Activated CD4-positive, alpha-beta T cell treated with anti-CD3 and anti-CD28 coated beads, Interleukin-2, Interleukin-4, amounts not matched to agents 100 ng/mL and 50 ng/mL, durations not matched to agents 16 hours and 8 hours (primary cell): ENCODE data around the gene CTR9.

ENCODE experiments used
- DNase-seq: peaks from one replicate; pipeline ENCODE4 v3.0.0-alpha.2; 2020; ENCODE audit warnings: low spot score

The CTR9 gene

DNA sequence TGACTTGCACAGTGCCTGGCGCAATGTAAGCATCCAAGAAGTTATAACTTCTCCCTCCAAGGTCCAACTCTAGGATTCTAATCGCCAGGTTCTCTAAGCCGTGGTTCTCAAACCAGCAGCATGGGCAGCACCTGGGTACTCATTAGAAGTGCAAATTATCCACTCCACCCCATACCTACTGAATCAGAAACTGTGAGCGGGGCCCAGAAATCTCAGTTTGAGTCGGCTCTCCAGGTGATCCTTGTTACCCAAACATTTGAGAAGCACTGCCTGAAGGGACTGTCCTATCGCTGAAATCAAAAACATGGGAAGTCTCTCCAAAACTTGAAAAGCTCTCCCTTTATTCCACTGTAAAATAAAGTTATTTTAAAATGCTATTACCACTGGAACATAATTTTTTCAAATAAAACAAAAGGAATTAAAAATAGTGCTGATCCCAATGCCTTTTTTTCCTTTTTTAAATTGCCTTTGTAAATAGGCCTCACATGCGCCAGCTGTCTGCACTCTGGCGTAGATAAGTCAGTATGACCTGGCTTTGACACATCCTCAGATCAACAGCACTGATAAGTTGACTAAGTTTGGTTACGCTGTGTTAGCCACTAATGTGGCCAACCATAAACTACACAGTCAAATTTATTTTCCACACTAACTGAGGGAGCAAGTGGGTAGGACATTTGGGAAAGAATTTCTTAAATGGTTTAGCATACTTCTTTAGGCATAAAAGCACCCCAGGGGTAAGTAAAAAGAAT is 8.4 kb upstream of the CTR9 start:
- DNase-seq, result peak; percentile 67

- peak; percentile 23 for DNase-seq
Measured at GRCh38 chr11:10743354-10744000, 7.6 kb upstream of the CTR9 start.

GRCh38 chr11:10744206-10744605 is 6.8 kb upstream of the CTR9 start:
- DNase-seq, result no peak

GRCh38 chr11:10746871-10747270 is 4.2 kb upstream of the CTR9 start:
- DNase-seq, result no peak

DNA sequence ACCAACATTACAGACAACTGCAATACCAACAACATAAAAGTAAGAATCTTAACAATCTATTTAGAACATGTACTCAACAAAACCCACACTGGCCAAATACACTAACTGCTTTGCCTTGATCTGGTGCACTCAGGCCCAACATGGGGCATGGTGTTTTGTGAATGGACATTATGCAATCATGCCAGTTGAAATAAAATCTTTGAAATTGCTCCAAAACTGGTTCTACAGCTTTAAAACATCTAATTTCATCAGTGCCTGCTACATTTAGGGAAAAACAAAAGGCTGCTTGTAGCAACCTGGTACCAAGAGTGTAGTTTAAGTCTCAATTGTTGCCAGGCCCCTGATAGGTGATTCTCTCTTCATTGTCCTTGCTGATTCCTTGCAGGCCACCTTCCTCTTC is 3.3 kb upstream of the CTR9 start:
- DNase-seq, result no peak

DNA sequence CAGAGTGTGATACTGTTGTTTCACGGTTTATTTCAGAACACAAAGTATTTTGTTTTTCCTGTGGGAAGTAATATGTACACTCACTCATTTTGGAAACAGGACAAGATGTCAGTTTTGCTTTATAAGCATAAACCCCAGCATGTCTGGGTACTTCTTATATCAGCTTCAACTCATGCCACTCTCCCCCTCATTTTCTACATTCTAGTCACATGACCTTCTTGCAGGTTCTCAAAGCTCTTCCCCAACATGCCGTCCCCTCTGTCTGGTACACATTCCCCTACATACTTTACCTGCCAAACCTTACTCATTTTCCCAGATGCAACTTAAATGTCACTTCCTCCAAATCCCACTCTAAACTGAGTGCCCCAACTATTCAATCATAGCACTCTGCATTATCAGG is 1.6 kb upstream of the CTR9 start:
- no peak for DNase-seq

- no peak for DNase-seq
Measured at GRCh38 chr11:10751581-10751940, 515 bp downstream of the CTR9 start.

DNA sequence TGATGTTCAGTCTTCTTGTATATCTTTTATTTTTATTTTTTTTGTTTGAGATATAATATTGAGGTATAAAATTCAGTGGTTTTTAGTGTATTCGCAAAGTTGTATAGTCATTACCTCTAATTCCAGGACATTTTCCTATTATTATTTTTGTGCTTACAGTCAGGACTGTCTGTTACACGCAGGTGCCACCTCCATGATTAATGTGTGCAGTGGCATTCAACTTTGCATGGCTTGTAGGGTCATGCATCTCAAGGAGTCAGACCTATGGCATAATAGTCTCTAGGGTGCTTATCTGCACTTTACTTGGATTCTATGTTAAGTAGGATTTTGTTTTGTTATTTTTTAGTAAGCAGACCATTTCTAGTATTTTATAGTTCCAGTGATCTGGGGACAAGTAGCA is 1.0 kb downstream of the CTR9 start:
- DNase-seq, result no peak

- DNase-seq, result no peak
Measured at GRCh38 chr11:10752486-10752885, 1.4 kb downstream of the CTR9 start.

GRCh38 chr11:10758957-10759356 is 7.9 kb downstream of the CTR9 start:
- DNase-seq, result no peak

- no peak for DNase-seq
Measured at GRCh38 chr11:10761085-10761698, 10.1 kb downstream of the CTR9 start.

DNA sequence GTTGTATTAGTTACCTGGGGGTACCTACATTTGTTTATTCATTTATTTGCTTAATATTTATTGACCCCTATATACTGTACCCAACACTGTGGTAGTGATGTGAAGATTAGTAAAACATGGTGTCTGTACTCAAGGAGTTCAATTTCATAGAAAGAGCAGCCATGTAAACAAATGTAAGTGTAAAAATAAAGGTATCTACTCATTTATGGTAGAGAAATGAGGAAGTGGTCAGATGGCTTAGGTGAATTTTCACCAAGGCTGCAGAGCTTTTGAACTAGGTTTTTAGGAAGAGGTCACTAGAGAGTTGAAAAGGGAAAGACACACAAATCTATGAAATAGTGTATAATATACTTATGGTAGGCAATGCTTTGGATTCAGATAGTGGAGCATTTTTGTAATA is 11.1 kb downstream of the CTR9 start:
- no peak for DNase-seq

GRCh38 chr11:10762913-10763421 is 11.9 kb downstream of the CTR9 start:
- no peak for DNase-seq

- no peak for DNase-seq
Measured at GRCh38 chr11:10763766-10764165, 12.7 kb downstream of the CTR9 start.

DNA sequence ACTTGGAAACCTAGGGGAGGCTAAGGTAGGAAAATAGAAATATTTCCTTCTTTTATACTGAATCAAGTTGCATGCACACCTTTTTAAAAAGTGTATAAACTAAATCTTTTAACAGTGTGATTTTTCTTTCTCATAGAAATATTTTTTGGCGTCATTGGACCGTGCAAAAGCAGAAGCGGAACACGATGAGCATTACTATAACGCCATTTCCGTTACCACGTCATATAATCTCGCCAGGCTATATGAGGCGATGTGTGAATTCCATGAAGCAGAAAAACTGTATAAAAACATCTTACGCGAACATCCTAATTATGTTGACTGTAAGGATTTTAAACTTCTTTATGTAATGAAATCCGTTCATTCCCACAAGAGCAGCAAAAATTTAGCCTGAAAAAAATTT is 13.4 kb downstream of the CTR9 start:
- no peak for DNase-seq

DNA sequence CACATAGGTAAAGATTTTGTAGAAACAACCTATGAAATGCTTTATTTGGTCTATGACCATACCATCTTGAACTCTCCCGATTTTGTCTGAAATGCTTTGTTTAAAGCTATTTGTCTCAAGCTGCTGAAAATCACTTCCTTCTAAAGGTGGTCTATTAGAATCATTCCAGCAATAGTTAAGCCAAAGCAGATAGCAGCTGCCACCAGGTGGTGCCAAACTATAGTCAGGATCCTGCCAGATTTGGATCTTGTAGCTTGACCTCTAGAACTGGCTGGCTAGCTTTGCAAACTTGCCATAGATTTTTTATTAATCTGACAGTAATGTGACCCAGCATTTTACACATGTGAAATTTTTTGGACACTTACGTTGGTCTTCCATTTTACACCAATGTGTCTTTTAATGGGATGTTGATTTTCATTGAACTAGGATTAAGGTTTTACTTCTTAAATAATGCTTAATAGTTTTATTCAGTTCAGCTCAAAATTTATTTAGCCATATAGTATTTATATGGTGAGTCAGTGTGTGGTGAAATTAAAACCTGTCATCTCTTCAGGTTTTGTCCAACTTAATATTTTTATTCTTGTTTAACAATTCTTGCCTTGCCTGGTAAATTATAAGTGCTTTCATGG is 19.7 kb downstream of the CTR9 start:
- DNase-seq, result peak; percentile 22

DNA sequence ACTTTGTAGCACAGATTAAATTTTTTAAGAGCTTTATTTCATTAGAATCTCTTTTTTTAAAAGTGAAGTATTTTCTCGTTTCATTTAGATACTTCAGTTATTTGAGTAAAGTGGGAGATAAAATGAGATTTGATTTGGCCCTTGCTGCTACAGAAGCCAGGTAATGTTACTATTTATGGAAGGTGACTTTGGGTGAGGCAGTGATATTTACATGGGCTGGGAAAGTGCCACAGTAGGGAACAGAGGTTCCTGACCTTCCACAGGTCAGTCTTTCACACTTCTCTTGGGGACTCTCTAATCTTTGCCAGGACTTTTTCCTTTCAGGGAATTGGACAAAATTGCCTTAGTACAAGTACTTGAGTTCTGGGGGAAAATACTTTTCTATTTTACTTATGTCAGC is 20.4 kb downstream of the CTR9 start:
- no peak for DNase-seq

GRCh38 chr11:10774811-10775210 is 23.8 kb downstream of the CTR9 start:
- no peak for DNase-seq

GRCh38 chr11:10777393-10777793 is 26.3 kb downstream of the CTR9 start:
- no peak for DNase-seq

GRCh38 chr11:10777806-10778205 is 26.8 kb downstream of the CTR9 start:
- DNase-seq, result no peak

DNA sequence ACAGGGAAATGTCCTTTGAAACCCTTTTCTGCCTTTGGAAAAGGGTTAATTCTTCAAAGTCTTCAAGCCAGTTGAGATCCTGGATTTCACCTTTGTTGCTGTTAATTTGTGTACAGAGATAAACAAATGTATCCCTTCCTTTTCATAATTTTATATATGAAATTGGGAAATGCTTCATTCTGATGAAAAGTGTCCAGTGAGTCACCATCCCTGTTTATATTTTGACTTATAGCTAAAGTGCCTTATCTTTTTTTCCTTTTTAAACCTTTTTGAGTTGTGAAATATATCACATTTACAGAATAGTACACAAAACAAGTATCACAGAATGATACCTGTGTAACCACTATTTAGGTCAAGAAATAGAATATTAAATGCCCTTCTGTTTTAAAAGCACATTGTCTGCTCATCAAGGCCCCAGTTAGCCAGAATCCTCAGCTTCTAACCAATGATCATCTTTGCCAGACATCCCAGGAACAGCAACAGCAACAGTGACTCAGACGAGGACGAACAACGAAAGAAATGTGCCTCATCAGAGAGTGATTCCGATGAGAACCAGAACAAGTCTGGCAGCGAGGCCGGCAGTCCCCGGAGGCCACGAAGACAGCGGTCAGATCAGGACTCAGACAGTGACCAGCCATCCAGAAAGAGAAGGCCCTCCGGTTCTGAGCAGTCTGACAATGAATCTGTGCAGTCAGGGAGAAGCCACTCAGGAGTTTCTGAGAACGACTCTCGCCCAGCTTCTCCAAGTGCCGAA is 27.3 kb downstream of the CTR9 start:
- DNase-seq, result no peak

GRCh38 chr11:10779086-10779485 is 28.0 kb downstream of the CTR9 start:
- no peak for DNase-seq
